ENCODE results near the gene FXYD3. TPM values are rescaled to one million over a fixed set of nuclear protein-coding genes. Genes with fewer than 3 reads are reported as not detected.

The FXYD3 gene
- total RNA-seq, 1 donor from 2014 or later = not detected

DNA sequence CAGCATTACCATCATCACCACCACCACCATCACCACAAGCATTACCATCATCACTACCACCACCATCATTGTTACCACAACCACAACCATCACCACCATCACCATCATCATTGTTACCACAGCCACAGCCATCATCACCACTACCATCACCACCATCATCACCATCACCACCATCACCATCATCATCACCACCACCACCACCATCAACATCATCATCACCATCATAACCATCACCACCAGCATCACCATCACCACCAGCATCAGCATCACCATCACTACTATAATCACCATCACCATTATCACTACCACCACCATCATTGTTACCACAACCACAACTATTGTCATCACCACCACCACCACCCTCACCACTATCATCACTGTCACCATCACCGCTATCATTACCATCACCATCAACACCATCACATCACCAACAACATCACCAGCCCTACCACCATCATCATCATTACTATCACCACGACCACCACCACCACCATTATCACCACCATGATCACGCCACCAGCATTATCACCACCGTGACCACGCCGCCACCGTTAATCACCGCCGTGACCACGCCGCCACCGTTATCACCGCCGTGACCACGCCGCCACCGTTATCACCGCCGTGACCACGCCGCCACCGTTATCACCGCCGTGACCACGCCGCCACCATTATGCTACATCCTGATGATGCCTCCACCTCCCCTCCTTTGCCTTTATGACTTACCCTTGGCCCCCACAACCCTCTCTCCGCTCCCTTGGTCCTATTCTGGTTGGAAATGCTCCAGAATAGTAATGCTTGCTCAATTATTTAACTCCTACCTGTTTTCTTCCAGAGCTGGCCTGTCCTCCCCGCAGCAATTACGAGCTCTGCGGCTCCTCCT, 10.0 kb upstream of the FXYD3 start:
- no peak for DNase-seq (ENCODE audit: extremely low read depth, low read depth, low spot score)

DNA sequence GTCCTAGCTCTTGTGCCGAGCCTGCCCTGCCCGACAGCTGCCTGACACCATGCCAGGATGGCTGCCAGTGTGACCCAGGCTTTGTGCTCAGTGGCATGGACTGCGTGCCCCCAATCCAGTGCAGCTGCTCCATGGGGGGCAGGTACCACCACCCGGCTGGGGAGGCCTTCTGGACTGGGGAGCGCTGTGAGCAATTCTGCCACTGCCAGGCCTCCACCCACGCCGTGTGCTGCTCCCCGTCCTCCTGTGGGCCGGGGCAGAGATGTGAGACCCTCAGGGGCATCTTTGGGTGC, 9.4 kb upstream of the FXYD3 start:
- DNase-seq (ENCODE audit: extremely low read depth, low read depth, low spot score) = no peak

DNA sequence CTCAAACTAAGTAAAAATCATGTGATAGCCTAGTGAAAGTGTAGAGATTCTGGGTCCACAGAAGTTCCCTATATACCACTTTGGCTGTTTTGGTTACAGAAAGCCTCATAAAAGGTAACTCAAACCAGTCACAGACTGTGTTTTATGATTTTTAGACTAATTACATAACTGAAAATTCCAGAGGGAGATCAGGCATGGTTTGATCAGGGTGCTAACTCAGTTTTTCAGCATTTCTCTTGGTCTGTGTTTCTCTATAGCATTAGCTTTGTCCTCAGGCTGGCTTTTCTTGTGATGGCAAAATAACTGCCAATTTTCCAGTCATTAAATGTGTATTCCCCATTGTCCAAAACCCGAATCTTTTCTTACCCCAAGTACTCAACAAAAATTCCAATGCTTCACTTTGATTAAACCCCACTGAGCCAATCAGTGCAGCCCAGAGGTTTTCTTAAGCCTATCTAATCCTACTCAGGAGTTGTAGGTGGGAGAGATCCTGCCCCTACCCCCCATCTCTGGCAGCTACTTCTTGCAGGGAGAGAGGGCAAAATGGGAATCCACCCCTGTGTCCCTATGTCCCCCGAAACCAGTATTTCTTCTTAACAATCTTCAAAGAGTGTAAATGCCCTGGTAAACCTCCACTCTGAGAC, 8.6 kb upstream of the FXYD3 start:
- DNase-seq (ENCODE audit: extremely low read depth, low read depth, low spot score) = no peak

DNA sequence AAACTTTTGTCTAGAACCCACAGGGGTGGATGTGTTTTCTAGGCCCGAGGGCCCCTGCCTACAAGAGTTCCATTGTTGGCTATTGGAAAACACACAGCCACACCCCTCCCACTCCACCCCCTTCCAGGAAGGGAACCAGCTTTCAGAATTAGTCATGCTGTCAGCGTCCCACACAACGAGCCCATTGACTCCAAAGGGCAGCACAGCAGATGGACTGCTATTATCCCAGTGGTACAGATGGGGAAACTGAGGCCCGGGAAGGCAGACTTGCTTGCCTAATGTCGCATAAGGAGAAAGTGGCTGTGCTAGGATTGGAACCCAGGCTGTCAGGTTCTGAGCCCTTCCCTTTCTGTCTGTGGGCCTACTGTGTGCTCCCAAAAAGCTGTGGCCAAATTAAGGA, 8.1 kb upstream of the FXYD3 start:
- DNase-seq (ENCODE audit: extremely low read depth, low read depth, low spot score) = no peak

DNA sequence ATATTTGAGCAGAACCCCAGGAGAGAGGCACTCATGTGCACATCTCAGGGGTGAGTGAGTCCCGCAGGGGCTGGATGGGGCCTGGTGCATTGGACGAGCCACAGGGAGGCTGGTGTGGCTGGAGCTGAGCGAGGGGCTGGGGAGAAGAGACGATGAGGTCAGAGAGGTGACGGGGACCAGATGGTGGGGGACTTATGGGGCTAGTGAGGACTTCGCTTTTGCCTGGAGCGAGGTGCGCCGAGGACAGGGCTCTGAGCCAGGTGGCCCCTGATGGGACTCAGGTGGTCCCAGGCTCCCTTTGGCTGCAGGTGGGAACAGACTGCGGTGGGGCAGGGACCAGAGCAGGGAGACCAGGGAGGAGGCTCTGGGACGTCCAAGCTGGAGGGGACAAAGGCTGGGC, 6.9 kb upstream of the FXYD3 start:
- no peak for DNase-seq (ENCODE audit: extremely low read depth, low read depth, low spot score)

DNA sequence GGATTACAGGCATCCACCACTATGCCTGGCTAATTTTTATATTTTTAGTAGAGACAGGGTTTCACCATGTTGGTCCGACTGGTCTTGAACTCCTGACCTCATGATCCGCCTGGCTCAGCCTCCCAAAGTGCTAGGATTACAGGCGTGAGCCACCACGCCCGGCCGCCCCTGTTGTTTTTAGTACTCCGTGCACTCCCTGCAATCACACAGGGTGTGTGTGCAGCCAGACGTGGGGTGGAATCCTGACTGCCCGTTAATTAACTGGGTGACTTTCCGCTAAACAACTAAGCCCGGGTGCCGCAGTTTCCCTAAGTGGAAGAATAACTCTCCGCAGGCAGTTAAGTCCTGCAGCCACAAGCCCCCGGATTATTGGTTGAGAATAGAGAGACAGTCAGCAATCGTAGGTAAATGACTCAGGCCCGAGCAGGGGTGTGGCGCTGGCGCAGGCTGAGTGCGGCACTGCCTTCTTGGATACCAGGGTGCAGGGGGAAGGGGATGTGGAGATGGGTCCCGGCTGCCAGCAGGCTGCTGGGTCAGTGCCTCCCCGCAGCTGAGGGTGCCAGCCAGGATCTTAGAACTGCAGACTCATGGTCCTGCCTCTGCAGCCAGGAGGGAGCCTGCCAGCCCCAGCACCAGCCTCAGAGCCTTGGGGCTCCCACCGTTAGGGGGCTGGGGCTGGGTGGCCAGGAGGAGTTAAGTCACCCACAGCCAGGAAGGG, 6.1 kb upstream of the FXYD3 start:
- DNase-seq (ENCODE audit: extremely low read depth, low read depth, low spot score) = no peak

DNA sequence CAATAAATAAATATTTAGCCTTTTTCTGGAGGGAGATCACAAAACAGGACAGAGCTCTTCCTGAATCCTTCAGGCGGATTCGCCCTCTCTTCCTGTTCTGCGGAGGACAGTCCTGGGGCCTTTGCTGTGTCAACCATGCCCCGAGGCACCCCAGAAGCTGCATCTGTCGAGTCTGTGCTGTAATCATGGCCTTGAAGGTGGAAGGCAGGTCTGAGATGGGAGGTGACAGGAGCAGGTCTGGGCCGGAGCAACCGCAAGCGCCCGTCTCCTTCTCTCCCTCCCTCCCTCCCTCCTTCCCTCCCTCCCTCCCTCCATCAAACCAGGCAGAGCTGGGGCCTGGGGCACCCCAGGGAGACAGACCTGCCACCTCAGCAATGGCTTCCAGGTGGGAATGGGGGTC, 4.6 kb upstream of the FXYD3 start:
- DNase-seq (ENCODE audit: extremely low read depth, low read depth, low spot score) = no peak

DNA sequence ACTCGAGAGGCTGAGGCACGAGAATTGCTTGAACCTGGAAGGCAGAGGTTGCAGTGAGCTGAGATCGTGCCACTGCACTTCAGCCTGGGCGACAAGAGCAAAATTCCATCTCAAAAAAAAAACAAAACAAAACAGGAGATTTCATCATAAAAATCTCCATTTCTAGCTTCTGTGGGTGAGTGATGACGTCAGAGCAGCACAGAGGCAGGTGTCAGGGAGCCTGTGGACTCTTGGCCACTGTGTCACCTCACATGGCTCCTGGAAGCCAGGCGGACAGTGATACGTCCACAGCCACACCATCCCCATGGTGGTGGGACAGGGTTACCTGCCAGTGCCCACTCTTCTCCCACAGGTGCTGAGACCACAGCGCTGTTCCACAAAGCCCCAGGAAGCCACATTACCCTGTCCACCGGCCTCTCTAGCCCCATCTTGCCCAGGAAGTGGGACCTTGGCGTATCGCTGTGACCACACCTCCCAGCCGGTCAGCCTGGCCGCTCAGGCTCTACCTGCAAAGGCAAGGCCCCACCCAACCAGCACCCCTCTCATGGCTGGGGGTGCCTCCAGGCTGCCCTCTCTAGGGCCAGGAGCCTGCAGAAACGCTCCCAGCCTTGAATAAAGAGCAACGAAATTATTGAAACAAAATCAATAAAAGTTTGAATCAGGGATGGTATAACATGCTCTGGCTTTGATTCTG, 2.5 kb upstream of the FXYD3 start:
- DNase-seq (ENCODE audit: extremely low read depth, low read depth, low spot score) = no peak

DNA sequence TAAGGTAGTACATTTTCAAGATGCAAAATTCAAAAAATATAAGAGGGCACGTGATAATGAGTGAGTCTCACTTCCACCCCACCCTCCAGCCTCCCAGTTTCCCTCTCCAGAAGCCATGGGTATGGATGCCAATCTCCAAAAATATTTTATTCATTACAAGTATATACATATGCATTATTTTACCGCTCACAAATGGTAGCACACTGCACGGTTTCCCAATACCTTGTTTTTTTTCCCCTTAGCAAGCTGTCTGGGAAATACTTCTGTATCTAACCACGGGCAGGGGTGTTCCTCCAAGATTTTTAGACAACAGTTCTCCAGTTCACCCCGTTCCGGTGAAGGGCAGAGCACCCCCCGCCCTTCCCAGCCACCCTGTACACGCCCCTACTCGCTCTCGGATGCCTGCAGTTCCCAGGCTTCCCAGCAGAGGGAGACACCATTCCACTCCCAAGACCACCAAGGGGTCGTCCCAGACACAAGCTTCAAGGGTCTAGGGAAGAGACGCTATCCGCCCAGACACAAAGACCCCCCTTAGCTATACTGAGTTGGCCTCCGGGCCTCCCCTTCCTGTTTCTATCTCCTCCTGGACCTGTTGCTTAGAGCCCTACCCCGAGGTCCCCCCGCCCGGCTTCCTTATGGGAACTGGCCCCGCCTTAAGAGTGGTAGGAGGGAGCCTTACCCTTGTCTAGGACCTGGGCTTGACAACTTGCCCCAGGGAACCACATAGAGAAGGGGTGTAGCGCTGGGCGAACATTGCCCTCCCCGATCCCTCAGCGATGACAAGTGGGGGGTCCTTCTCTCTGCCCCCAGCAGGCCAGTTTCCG, 1.1 kb upstream of the FXYD3 start:
- peak; percentile 14 for DNase-seq (ENCODE audit: extremely low read depth, low read depth, low spot score)

DNA sequence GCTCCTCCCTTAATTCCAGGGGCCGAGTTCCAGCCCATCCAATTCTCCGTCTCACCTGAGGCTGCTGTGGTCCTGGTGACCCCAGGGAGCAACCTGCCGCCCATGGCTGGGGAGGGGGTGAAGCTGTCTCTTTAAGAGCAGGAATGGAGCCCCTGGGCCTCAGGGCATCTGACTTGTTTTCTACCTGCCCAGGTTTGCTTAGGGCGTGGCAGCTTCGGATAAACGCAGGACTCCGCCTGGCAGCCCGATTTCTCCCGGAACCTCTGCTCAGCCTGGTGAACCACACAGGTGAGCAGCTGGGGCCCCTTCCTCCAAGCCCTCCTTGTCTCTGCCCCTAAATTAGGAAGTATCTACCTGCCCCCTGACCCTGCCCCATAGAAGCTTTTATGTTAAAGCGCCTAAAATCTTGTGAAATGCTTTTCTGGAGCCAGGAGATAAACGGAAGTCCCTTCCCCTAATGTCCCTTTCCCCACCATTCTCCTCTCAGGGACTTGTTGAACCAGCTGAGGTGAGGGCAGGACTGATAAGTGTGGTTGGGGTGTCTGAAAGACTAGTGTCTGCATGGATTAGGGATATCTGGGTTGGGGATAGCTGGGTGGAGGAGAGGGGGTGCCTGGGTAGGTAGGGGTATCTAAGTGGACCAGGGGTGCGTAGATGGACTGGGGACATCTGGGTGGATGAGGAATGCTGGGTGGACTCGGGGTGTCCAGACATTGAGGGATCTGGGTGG, 614 bp downstream of the FXYD3 start:
- DNase-seq (ENCODE audit: extremely low read depth, low read depth, low spot score) = no peak

DNA sequence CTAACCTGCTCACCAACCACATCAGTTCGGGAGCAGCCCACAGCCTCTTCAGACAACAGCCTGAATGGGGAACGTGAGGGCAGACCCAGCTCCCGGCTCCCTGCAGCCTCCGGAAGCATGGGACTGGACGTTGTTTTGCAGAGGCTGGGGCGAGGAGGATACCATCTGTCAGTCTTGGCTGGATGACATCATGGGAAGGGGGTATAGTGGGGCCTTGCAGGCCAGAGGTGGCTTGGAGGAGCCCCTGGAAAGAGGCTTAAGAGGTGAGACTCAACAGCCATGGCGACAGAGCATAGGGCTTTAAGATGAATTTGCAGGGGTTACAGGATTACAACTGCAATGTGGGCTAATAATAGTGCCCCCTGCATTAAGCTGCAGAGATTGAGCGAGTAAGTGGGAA, 1.5 kb downstream of the FXYD3 start:
- DNase-seq (ENCODE audit: extremely low read depth, low read depth, low spot score) = no peak

DNA sequence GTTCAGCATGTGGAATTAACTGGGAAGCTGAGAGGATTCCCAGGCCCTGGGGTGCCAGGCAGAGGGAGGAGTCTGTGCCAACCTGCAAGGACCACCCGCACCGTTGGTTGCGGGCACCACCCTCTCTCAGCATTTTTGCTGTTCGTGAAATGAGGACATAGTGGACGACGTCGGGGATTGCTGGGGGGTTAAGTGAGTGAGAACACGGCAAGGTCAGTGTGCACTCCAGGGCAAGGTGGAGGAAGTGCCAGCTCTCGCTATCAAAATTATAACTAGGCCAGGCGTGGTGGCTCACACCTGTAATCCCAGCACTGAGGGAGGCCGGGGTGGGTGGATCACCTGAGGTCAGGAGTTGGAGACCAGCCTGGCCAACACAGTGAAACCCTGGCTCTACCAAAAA, 2.2 kb downstream of the FXYD3 start:
- DNase-seq (ENCODE audit: extremely low read depth, low read depth, low spot score) = no peak

DNA sequence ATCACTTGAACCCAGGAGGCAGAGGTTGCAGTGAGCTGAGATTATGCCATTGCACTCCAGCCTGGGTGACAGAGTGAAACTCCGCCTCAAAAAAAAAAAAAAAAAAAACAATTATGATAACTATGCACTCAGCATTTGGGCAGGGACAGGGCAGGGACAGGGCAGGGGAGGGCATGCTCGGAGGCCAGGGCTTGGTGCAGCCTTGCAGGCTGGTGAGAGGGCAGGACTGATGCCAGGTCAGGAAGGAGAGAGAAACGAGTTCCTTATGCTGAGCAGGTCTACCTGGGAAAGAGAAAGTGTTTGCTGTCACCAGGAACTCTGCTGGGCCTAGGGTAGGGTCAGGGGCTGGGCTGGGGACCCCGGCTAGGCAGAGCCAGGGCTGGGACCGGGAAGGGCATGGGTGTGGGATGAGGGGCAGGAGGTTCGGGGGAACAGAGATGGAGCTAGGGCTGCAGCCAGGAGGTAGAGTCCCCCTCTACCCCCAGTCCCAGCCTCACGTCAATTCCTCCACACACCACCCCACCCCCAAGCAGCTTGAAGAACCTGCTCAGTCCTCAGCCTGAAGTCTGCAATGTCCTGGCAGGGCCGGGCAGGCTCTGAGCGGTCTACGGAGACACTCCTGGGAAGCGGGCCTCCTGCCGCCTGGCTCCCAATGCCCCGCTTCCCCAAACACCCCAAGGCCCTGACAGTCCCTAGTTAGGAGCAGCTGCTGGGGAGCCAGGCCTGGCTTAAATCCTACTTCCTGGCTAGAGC, 2.8 kb downstream of the FXYD3 start:
- no peak for DNase-seq (ENCODE audit: extremely low read depth, low read depth, low spot score)

DNA sequence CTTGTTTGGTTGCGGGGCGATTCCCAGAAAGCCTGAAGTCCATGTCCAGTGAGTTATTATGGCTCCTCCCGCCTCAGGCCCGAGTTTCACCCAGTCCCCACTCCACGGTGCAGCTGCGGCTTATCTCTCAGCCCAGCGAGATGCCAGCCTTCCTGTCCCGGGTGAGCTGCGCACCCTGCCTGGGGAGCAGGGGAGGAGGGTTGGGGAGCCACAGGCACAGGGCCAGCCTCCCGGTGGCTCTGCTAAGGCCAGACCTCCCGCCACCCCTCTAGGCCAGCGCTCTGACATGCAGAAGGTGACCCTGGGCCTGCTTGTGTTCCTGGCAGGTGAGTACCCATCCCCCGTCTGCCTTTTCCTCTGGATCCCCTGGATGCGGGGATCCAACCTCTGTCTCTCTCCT, 3.5 kb downstream of the FXYD3 start:
- no peak for DNase-seq (ENCODE audit: extremely low read depth, low read depth, low spot score)

DNA sequence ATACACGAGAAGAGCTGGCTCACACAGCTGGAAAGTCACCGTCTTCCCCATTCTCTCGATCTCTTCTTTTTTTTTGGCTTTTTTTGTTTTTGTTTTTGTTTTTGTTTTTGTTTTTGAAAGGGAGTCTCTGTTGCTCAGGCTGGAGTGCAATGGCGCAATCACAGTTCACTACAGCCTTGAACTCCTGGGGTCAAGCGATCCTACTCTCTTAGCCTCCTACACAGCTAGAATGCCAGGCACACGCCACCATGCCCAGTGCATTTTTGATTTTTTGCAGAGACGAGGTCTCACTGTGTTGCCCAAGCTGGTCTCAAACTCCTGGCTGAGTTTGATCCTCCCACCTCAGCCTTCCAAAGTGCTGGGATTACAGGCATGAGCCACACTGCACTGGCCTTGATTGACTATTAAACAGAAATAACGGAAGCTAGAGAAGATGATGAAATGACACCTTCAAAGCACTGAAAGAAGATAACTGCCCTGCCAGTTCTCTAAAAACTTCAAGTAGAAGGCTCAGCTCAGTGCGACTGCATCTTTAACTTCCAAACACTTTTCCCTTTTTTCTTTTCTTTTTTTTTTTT, 4.0 kb downstream of the FXYD3 start:
- DNase-seq (ENCODE audit: extremely low read depth, low read depth, low spot score) = no peak

DNA sequence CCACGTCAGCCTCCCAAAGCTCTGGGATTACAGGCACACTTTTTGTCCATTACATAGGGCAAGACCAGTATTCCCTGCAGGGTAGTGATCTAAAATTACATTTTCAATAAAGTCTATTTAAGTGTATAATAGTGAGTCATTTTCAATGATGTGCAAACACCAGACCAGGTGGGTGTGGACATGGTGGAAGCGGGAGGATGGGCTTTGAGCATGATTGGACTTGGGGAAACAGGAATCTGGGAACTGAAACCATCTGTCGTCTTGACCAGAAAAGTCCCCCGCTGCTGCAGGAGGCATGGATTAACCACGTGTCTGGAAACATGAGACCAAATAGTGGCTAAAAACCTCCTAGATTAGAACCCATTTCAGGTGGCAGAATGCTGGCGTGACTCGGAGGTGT, 4.9 kb downstream of the FXYD3 start:
- no peak for DNase-seq (ENCODE audit: extremely low read depth, low read depth, low spot score)

DNA sequence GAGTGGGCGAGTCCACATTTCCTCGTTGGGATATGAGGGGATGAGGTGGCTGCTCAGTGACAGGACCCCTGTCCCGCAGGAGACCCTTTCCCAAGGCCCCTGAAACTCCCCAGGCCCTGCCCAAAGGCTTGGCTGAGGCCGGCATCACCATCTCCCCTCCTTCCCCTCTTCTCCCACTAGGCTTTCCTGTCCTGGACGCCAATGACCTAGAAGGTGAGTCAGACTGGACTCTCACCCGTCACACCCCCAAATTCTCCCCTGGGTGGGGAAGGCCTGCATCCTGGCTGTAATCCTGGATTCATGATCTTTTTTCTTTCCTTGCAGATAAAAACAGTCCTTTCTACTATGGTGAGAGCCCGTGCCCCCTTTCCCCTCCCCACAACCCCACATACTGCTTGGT, 5.3 kb downstream of the FXYD3 start:
- DNase-seq (ENCODE audit: extremely low read depth, low read depth, low spot score) = no peak

DNA sequence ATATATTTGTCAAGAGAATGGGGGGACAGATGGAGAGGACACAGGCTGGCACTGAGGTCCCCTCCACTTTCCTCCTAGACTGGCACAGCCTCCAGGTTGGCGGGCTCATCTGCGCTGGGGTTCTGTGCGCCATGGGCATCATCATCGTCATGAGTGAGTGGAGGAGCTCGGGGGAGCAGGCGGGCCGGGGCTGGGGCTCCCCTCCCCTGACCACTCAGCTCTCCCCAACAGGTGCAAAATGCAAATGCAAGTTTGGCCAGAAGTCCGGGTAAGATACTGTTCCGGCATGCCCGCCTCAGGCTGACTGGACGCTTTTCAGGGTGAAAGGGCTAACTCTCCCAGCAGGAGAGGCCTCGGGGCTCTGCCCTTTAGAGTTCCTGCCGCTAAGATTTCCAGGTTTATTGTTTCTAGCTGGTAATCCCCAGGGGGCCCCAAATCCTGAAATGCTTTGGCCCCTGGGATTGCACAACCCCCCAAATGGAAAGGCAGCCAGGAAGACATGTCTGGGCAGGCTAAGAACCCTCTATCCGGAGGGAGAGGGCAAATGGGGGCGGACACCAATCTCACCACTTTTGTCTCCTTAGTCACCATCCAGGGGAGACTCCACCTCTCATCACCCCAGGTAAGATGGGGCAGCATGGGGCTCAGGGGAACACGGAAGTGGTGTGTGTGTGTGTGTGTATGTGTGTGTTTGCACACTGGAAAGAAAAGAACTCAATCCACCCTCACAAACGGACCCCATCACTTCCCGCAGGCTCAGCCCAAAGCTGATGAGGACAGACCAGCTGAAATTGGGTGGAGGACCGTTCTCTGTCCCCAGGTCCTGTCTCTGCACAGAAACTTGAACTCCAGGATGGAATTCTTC, 7.3 kb downstream of the FXYD3 start:
- DNase-seq (ENCODE audit: extremely low read depth, low read depth, low spot score) = no peak

All from glomerular endothelial cell (primary cell).